Measurements from ENCODE around the gene HOXA5. TPM values are rescaled to one million over a fixed set of nuclear protein-coding genes. Genes with fewer than 3 reads are reported as not detected.

HOXA5 gene
- total RNA-seq, 1 donor from 2014 or later: not detected

GRCh38 chr7:27145914-27146412 is 2.5 kb upstream of the HOXA5 start:
- no peak for DNase-seq
- Mint-ChIP-seq H3K4me3 (ENCODE audit: unreplicated experiment) (no peak overlapping the region), H3K4me1 (ENCODE audit: low read depth, unreplicated experiment) (no peaks in the 10 kb centered on the region), H3K27me3 (ENCODE audit: unreplicated experiment) (peaks cover 49% of the 10 kb centered on the region), H3K27ac (ENCODE audit: unreplicated experiment) (no peak overlapping the region), H3K9me3 (ENCODE audit: unreplicated experiment) (peaks cover 4% of the 10 kb centered on the region), H3K36me3 (ENCODE audit: unreplicated experiment) (peaks cover 17% of the 10 kb centered on the region)
- TF ChIP-seq CTCF (IDR thresholded peaks at IDR 0.05; ENCODE audit: partially characterized antibody, unreplicated experiment): no peak

- Mint-ChIP-seq H3K9me3 (ENCODE audit: unreplicated experiment) (peaks cover 4% of the 10 kb centered on the region), H3K4me3 (ENCODE audit: unreplicated experiment) (no peak overlapping the region), H3K27me3 (ENCODE audit: unreplicated experiment) (peaks cover 50% of the 10 kb centered on the region), H3K36me3 (ENCODE audit: unreplicated experiment) (peaks cover 17% of the 10 kb centered on the region), H3K27ac (ENCODE audit: unreplicated experiment) (no peak overlapping the region), H3K4me1 (ENCODE audit: low read depth, unreplicated experiment) (no peaks in the 10 kb centered on the region)
- no peak for DNase-seq
- TF ChIP-seq CTCF (IDR thresholded peaks at IDR 0.05; ENCODE audit: partially characterized antibody, unreplicated experiment): no peak
Observed at GRCh38 chr7:27145165-27145913, 1.9 kb upstream of the HOXA5 start.

GRCh38 chr7:27144781-27145164 is 1.3 kb upstream of the HOXA5 start:
- no peak for DNase-seq
- no peak for TF ChIP-seq CTCF (IDR thresholded peaks at IDR 0.05; ENCODE audit: partially characterized antibody, unreplicated experiment)
- H3K4me3 Mint-ChIP-seq (ENCODE audit: unreplicated experiment): no peak overlapping the region
- peaks cover 17% of the 10 kb centered on the region for H3K36me3 Mint-ChIP-seq (ENCODE audit: unreplicated experiment)
- H3K27me3 Mint-ChIP-seq (ENCODE audit: unreplicated experiment): peaks cover 46% of the 10 kb centered on the region
- H3K9me3 Mint-ChIP-seq (ENCODE audit: unreplicated experiment): peaks cover 4% of the 10 kb centered on the region
- H3K4me1 Mint-ChIP-seq (ENCODE audit: low read depth, unreplicated experiment): no peaks in the 10 kb centered on the region
- H3K27ac Mint-ChIP-seq (ENCODE audit: unreplicated experiment): no peak overlapping the region

GRCh38 chr7:27143950-27144780 is 684 bp upstream of the HOXA5 start:
- DNase-seq: no peak
- no peak overlapping the region for H3K27ac Mint-ChIP-seq (ENCODE audit: unreplicated experiment)
- H3K9me3 Mint-ChIP-seq (ENCODE audit: unreplicated experiment): peaks cover 5% of the 10 kb centered on the region
- no peaks in the 10 kb centered on the region for H3K4me1 Mint-ChIP-seq (ENCODE audit: low read depth, unreplicated experiment)
- no peak overlapping the region for H3K4me3 Mint-ChIP-seq (ENCODE audit: unreplicated experiment)
- peaks cover 17% of the 10 kb centered on the region for H3K36me3 Mint-ChIP-seq (ENCODE audit: unreplicated experiment)
- peaks cover 45% of the 10 kb centered on the region for H3K27me3 Mint-ChIP-seq (ENCODE audit: unreplicated experiment)
- no peak for TF ChIP-seq CTCF (IDR thresholded peaks at IDR 0.05; ENCODE audit: partially characterized antibody, unreplicated experiment)

Data from glutamatergic neuron (in vitro differentiated cells).